Measurements from ENCODE around the gene PAF1.

PAF1 gene

GRCh38 chr19:39416152-39417120, 25.5 kb upstream of the PAF1 start:
- peak; percentile 33 for DNase-seq

- DNase-seq = peak; percentile 15
Measured at GRCh38 chr19:39415111-39416046, 24.5 kb upstream of the PAF1 start.

GRCh38 chr19:39413911-39414608, 23.2 kb upstream of the PAF1 start:
- no peak for DNase-seq

GRCh38 chr19:39413272-39413910, 22.5 kb upstream of the PAF1 start:
- DNase-seq = peak; percentile 90

- DNase-seq = no peak
Measured at GRCh38 chr19:39412867-39413271, 22.0 kb upstream of the PAF1 start.

GRCh38 chr19:39412100-39412866, 21.4 kb upstream of the PAF1 start, which contains the start of gene PLEKHG2:
Gene PLEKHG2, plus strand, starts transcription at chr19:39412669. Its CDS starts 1,418 bp downstream, at chr19:39414087.
- DNase-seq = peak; percentile 99

- DNase-seq = peak; percentile 93
Measured at GRCh38 chr19:39411832-39412099, 20.9 kb upstream of the PAF1 start.

GRCh38 chr19:39411081-39411831, 20.4 kb upstream of the PAF1 start:
- peak; percentile 69 for DNase-seq

- DNase-seq = no peak
Measured at GRCh38 chr19:39410831-39411080, 19.9 kb upstream of the PAF1 start.

- peak; percentile 85 for DNase-seq
Measured at GRCh38 chr19:39410017-39410830, 19.3 kb upstream of the PAF1 start.

- peak; percentile 89 for DNase-seq
Measured at GRCh38 chr19:39409208-39410016, 18.5 kb upstream of the PAF1 start.

GRCh38 chr19:39408392-39409207, 17.7 kb upstream of the PAF1 start:
- DNase-seq = no peak

GRCh38 chr19:39407660-39408391, 16.9 kb upstream of the PAF1 start:
- no peak for DNase-seq

- no peak for DNase-seq
Measured at GRCh38 chr19:39407410-39407659, 16.4 kb upstream of the PAF1 start.

GRCh38 chr19:39406656-39407409, 15.9 kb upstream of the PAF1 start, which contains the start of gene ZFP36:
Gene ZFP36, plus strand, starts transcription at chr19:39406847. Its CDS starts 58 bp downstream, at chr19:39406905.
- peak; percentile 94 for DNase-seq

GRCh38 chr19:39405958-39406655, 15.2 kb upstream of the PAF1 start:
- no peak for DNase-seq

All from right hindlimb (tissue), 1 donor.